K562 (cell line): Measurements from ENCODE around the gene CXCR5. TPM values are rescaled to one million over a fixed set of nuclear protein-coding genes. Genes with fewer than 3 reads are reported as not detected.

ENCODE experiments used
- ATAC-seq: fragments of 200-7000 bp; cut with Tn5 transposase; 3 replicates; pipeline ENCODE4 v1.9.1; 2020; ENCODE audit warnings: moderate library complexity
- BruUV-seq: library from RNA; stranded (reverse); fragments of 400-500 nt; replicated peaks from 2 replicates; lab custom pipeline; 2021; lab: Mats Ljungman, UMichigan
- CTCF ChIA-PET: fragments of 300-600 bp; formaldehyde crosslinking; extraction: SDS; loops from one replicate; lab custom pipeline; 2021; ENCODE audit warnings: low intra/inter-chr PET ratio; lab: Yijun Ruan, JAX
- POLR2A ChIA-PET: fragments of 300-600, 350-650 bp; sonication (Branson Sonifier 250); formaldehyde crosslinking; extraction: SDS; loops from one replicate; lab custom pipeline; 2021; ENCODE audit warnings: antibody characterized with exemption, inconsistent platforms; lab: Yijun Ruan, JAX
- DNase-seq, 4 experiments: peaks; one replicate each; pipeline versions ENCODE4 v3.0.0 to v3.0.0-alpha.2; 2011 to 2018; ENCODE audit warnings: low spot score in 3 of 4, mixed read lengths in 3 of 4; ENCODE audit errors: extremely low read depth in 1 of 4
- FAIRE-seq: peaks from 2 replicates; lab custom pipeline; 2011; peaks lifted over from hg19 to GRCh38; lab: Jason Lieb, UNC
- H2AFZ ChIP-seq: 2 replicates; pipeline ENCODE4 v1.6.0; 2011; ENCODE audit warnings: low read depth, low read length, control low read depth, inconsistent platforms
- H3K27ac ChIP-seq: fragments of 200-600 bp; 3 replicates; pipeline ENCODE4 v1.8.0; 2011; ENCODE audit warnings: low read depth, mild to moderate bottlenecking, control low read depth, inconsistent platforms, low read length, moderate library complexity, mixed read lengths; ENCODE audit errors: extremely low read depth
- H3K27me3 ChIP-seq, 2 experiments: fragments of 300-600 bp in 1 of 2; 2 replicates in 1 of 2; 3 replicates in 1 of 2; pipeline versions ENCODE4 v1.6.0 to v1.8.0; 2011; ENCODE audit warnings: inconsistent platforms in 2 of 2, low read length in 2 of 2, mild to moderate bottlenecking in 1 of 2, mixed read lengths in 1 of 2, moderate library complexity in 1 of 2; ENCODE audit not compliant: control insufficient read depth in 2 of 2, insufficient read depth in 2 of 2
- H3K36me3 ChIP-seq: fragments of 300-600 bp; 3 replicates; pipeline ENCODE4 v1.8.0; 2011; ENCODE audit warnings: mild to moderate bottlenecking, low read length, inconsistent platforms; ENCODE audit not compliant: control insufficient read depth, insufficient read depth
- H3K4me1 ChIP-seq, 2 experiments: fragments of 200-600 bp in 1 of 2; replicated peaks in 1 of 2; 2 replicates in 1 of 2; 3 replicates in 1 of 2; pipeline versions ENCODE4 v1.5.1 to v1.8.0; 2011; ENCODE audit warnings: inconsistent platforms in 2 of 2, low read length in 2 of 2, mild to moderate bottlenecking in 1 of 2, mixed read lengths in 1 of 2, moderate library complexity in 1 of 2; ENCODE audit not compliant: control insufficient read depth in 2 of 2, insufficient read depth in 2 of 2
- H3K4me2 ChIP-seq: 2 replicates; pipeline ENCODE4 v1.6.1; 2011; ENCODE audit warnings: low read length, control low read depth, inconsistent platforms, mixed read lengths; ENCODE audit not compliant: insufficient read depth
- H3K4me3 ChIP-seq: fragments of 200-600 bp; sonication (generic), shearing (Covaris generic); 2 replicates; pipeline ENCODE4 v1.5.1; 2016; ENCODE audit warnings: control low read depth, inconsistent platforms
- H3K79me2 ChIP-seq: fragments of 200-600 bp; 3 replicates; pipeline ENCODE4 v1.8.0; 2011; ENCODE audit warnings: low read length, inconsistent platforms; ENCODE audit not compliant: control insufficient read depth, insufficient read depth
- H3K9ac ChIP-seq, 2 experiments: 2 replicates each; pipeline versions ENCODE4 v1.6.0 to v1.6.1; 2011; ENCODE audit warnings: low read depth in 2 of 2, low read length in 2 of 2, control low read depth in 1 of 2, inconsistent platforms in 1 of 2, mild to moderate bottlenecking in 1 of 2, mixed read lengths in 1 of 2; ENCODE audit not compliant: insufficient read depth in 1 of 2
- H3K9me1 ChIP-seq: one replicate; pipeline ENCODE4 v1.6.0; 2011; ENCODE audit warnings: inconsistent platforms, mild to moderate bottlenecking, low read length, moderate library complexity; ENCODE audit not compliant: control insufficient read depth, insufficient read depth
- H3K9me3 ChIP-seq: replicated peaks from 2 replicates; pipeline ENCODE4 v1.5.1; 2011; ENCODE audit warnings: low read depth, low read length, inconsistent platforms; ENCODE audit not compliant: control insufficient read depth, insufficient read depth
- H4K20me1 ChIP-seq: replicated peaks from 2 replicates; pipeline ENCODE4 v1.6.1; 2011; ENCODE audit warnings: low read length, inconsistent platforms, mixed read lengths; ENCODE audit not compliant: control insufficient read depth, insufficient read depth
- BRF1 ChIP-seq: IDR thresholded peaks from 3 replicates; pipeline ENCODE4 v1.6.1; 2011; ENCODE audit warnings: borderline replicate concordance, mild to moderate bottlenecking; ENCODE audit not compliant: insufficient read length; ENCODE audit errors: extremely low read depth
- CBX2 ChIP-seq: fragments of 200-600 bp; sonication (generic); IDR thresholded peaks from one replicate; pipeline ENCODE4 v1.6.1; 2012; ENCODE audit warnings: mild to moderate bottlenecking, low read length, inconsistent platforms; ENCODE audit not compliant: insufficient read depth, poor library complexity, severe bottlenecking
- FOXM1 ChIP-seq, 2 experiments: fragments of 450-650 bp in 1 of 2; sonication (generic) in 1 of 2; formaldehyde crosslinking in 1 of 2; IDR thresholded peaks; 2 replicates each; pipeline versions ENCODE4 v1.6.1 to v1.9.0; 2017 to 2022; ENCODE audit warnings: low read depth in 2 of 2, mild to moderate bottlenecking in 2 of 2, missing genetic modification reagents in 1 of 2, moderate library complexity in 1 of 2
- HDAC1 ChIP-seq, 2 experiments: fragments of 450-650 bp; IDR thresholded peaks; 2 replicates each; pipeline ENCODE4 v1.6.1; 2016 to 2017; ENCODE audit warnings: inconsistent platforms in 1 of 2, mild to moderate bottlenecking in 1 of 2, moderate library complexity in 1 of 2
- JUND ChIP-seq, 2 experiments: IDR thresholded peaks; 2 replicates in 1 of 2; 3 replicates in 1 of 2; pipeline ENCODE4 v1.6.1; 2011; ENCODE audit warnings: borderline replicate concordance in 2 of 2, low read depth in 2 of 2, low read length in 2 of 2, improper control_type of control experiment in 1 of 2, missing biosample characterization in 1 of 2, missing genetic modification characterization in 1 of 2, missing genetic modification reagents in 1 of 2
- MTA2 ChIP-seq: fragments of 450-650 bp; IDR thresholded peaks from 2 replicates; pipeline ENCODE4 v1.6.1; 2016; ENCODE audit warnings: low read depth
- NCOR1 ChIP-seq: fragments of 450-650 bp; IDR thresholded peaks from 2 replicates; pipeline ENCODE4 v1.6.1; 2016; ENCODE audit warnings: mild to moderate bottlenecking, moderate library complexity
- POLR2B ChIP-seq: fragments of 450-650 bp; IDR thresholded peaks from 2 replicates; pipeline ENCODE4 v1.6.1; 2018; ENCODE audit warnings: low read depth; ENCODE audit not compliant: partially characterized antibody
- RAD21 ChIP-seq, 2 experiments: fragments of 250-450 bp in 1 of 2; fragments of 450-650 bp in 1 of 2; sonication (Bioruptor Pico) in 1 of 2; formaldehyde crosslinking in 1 of 2; IDR thresholded peaks in 1 of 2; conservative IDR thresholded peaks in 1 of 2; 2 replicates each; pipeline versions ENCODE4 v1.4.0 to v1.8.0; 2020 to 2022; ENCODE audit warnings: mild to moderate bottlenecking in 2 of 2, moderate library complexity in 1 of 2
- RAD51 ChIP-seq: fragments of 450-650 bp; IDR thresholded peaks from 2 replicates; pipeline ENCODE4 v1.7.1; 2016; ENCODE audit warnings: low read depth, mild to moderate bottlenecking, borderline replicate concordance
- TEAD4 ChIP-seq, 2 experiments: sonication (generic) in 1 of 2; formaldehyde crosslinking in 1 of 2; IDR thresholded peaks; 2 replicates each; pipeline versions ENCODE4 v1.6.1 to v1.8.0; 2012 to 2022; ENCODE audit warnings: borderline replicate concordance in 1 of 2, inconsistent platforms in 1 of 2, low read length in 1 of 2, mild to moderate bottlenecking in 1 of 2, missing genetic modification reagents in 1 of 2
- TRIM28 ChIP-seq: fragments of 450-650 bp; IDR thresholded peaks from 2 replicates; pipeline ENCODE4 v1.6.1; 2017
- ZNF121 ChIP-seq: sonication (generic); formaldehyde crosslinking; conservative IDR thresholded peaks from 2 replicates; pipeline ENCODE4 v1.8.0; 2022; ENCODE audit warnings: missing genetic modification reagents
- ZNF347 ChIP-seq: fragments of 450-650 bp; formaldehyde crosslinking; IDR thresholded peaks from 2 replicates; pipeline ENCODE4 v1.4.0; 2020; ENCODE audit warnings: low read depth, mild to moderate bottlenecking, moderate library complexity
- WGBS: fragments of 100-300 bp; shearing (Covaris generic); methylation state at CpG from one replicate; pipeline ENCODE4 v1.1.6; 2016; ENCODE audit warnings: low coverage, mixed read lengths; ENCODE audit not compliant: insufficient coverage; ENCODE audit errors: missing lambda C conversion rate; 5-methylcytosine and 5-hydroxymethylcytosine counted together
- in situ Hi-C: fragments of 300-500 bp; cut with MboI; formaldehyde crosslinking; loops from 4 replicates; pipeline ENCODE4 v1.15.0; 2018; ENCODE audit warnings: inconsistent platforms, mixed read lengths
- intact Hi-C: fragments of 100-400 bp; cut with micrococcal nuclease; formaldehyde crosslinking; loops from 2 replicates; pipeline ENCODE4 v1.14.2; 2022
- polyA plus RNA-seq, 8 experiments: library from polyadenylated mRNA; depleted of rRNA in 4 of 8; stranded (reverse) in 5 of 8; unstranded in 3 of 8; fragments of >200 nt; fragmentation: Nextera tagmentation in 2 of 8; fragmentation: Illumina TruSeq in 1 of 8; extraction: Ambion mirVana in 2 of 8; extraction: Trizol in 1 of 8; gene quantifications; 2 replicates each; pipeline versions ENCODE4 v1.2.1 to v1.2.3, GENCODE V29; 2011 to 2014; ENCODE audit warnings: inconsistent platforms in 1 of 8, missing spikeins in 1 of 8
- total RNA-seq, 7 experiments: library from RNA; depleted of rRNA in 6 of 7; stranded (reverse); fragments of >200 nt in 6 of 7; fragmentation: Illumina TruSeq in 2 of 7; extraction: Trizol in 2 of 7; gene quantifications; 2 replicates each; pipeline versions ENCODE4 v1.2.1 to v1.2.3, GENCODE V29; 2011 to 2021; ENCODE audit warnings: low replicate concordance in 1 of 7
- TF ChIP-seq, protein P1 (sequence below), 2 experiments: fragments of 450-650 bp in 1 of 2; sonication (generic) in 1 of 2; formaldehyde crosslinking in 1 of 2; IDR thresholded peaks in 1 of 2; conservative IDR thresholded peaks in 1 of 2; 2 replicates each; pipeline versions ENCODE4 v1.6.1 to v1.8.1; 2016 to 2023; ENCODE audit warnings: mild to moderate bottlenecking in 2 of 2, moderate library complexity in 2 of 2, inconsistent platforms in 1 of 2, missing genetic modification reagents in 1 of 2

Gene CXCR5
- total and polyA plus RNA-seq, 9 of the 15 experiments (the other 6 are each of a cell fraction or from before 2014, with no cell fraction given): 0.03 to 0.06 TPM; not detected in 7

GRCh38 chr11:118846181-118846935 lies 37.3 kb upstream of the CXCR5 start:
- ATAC-seq (peak; percentile 98), FAIRE-seq (peak; percentile 86), DNase-seq (peak; percentile 78 to 88 (median 83))
- H3K9me3 ChIP-seq: no peaks in the 10 kb centered on the region; the same call in 1 of the 2 replicates
- no peaks in the 10 kb centered on the region for H3K27me3 ChIP-seq
- H3K4me2 ChIP-seq: peak overlapping the region; percentile 21; the same call in 1 of the 2 replicates
- peak overlapping the region in 1 of 2 experiments; percentile 32; a peak in 2 of 4 replicates for H3K9ac ChIP-seq
- H3K27ac ChIP-seq: peak overlapping the region; percentile 19; the same call in 2 of the 3 replicates
- intact Hi-C loops: no loop called here
- ChIA-PET POLR2A (interaction anchor here (0.6 to 1.0 kb wide), 4 partner anchors 12 to 1037 kb away, joined by 3 to 5 read pairs (median 4); no protein-coding TSS in a partner anchor), CTCF (interaction anchor here (0.6 kb wide), 1 partner anchor 48 kb away, joined by 3 read pairs; no protein-coding TSS in a partner anchor)
- H2AFZ ChIP-seq: peak overlapping the region; percentile 83
- BruUV-seq: no TSS peak
- H3K4me3 ChIP-seq: no peak overlapping the region
- no peaks in the 10 kb centered on the region for H4K20me1 ChIP-seq
- 11% methylated on average over 3 of the region's 3 CpGs for WGBS
- H3K9me1 ChIP-seq: no peaks in the 10 kb centered on the region
- peaks cover 5 to 22% of the 10 kb centered on the region in 2 experiments; a peak in 3 of 5 replicates for H3K4me1 ChIP-seq
- in situ Hi-C loops: no loop called here
- no peaks in the 10 kb centered on the region for H3K79me2 ChIP-seq
- no peaks in the 10 kb centered on the region for H3K36me3 ChIP-seq
- TF ChIP-seq HDAC1 (IDR thresholded peaks at IDR 0.05) (0 out of 4 replicates have a peak, but pooled peaks of 1 of the 2 experiments have one; percentile 15), RAD51 (no peak), TEAD4 (IDR thresholded peaks at IDR 0.05; ENCODE audit: low read length) (peak; percentile 65; the same call in 1 of the 2 replicates), TEAD4 (CRISPR knock-in tag; IDR thresholded peaks at IDR 0.05; ENCODE audit: borderline replicate concordance) (no peak), CBX2 (no peak), POLR2B (no peak), JUND (IDR thresholded peaks at IDR 0.05; ENCODE audit: borderline replicate concordance, low read depth, low read length) (0 out of 2 replicates have a peak, but pooled peaks have one; percentile 6), JUND (tag; IDR thresholded peaks at IDR 0.05; ENCODE audit: borderline replicate concordance, low read depth, low read length) (no peak), TRIM28 (0 out of 2 replicates have a peak, but pooled peaks have one; percentile 27), BRF1 (no peak), FOXM1 (IDR thresholded peaks at IDR 0.05; ENCODE audit: low read depth) (peak; percentile 51), FOXM1 (CRISPR knock-in tag; IDR thresholded peaks at IDR 0.05; ENCODE audit: low read depth) (no peak), ZNF347 (CRISPR knock-in tag) (no peak), NCOR1 (peak; percentile 62), RAD21 (CRISPR knock-in tag; conservative IDR thresholded peaks at IDR 0.05 in 1 of 2, IDR thresholded peaks at IDR 0.05 in 1 of 2) (0 out of 4 replicates have a peak, but pooled peaks of 1 of the 2 experiments have one; percentile 8), ZNF121 (CRISPR knock-in tag) (0 out of 2 replicates have a peak, but pooled peaks have one; percentile 15), MTA2 (peak; percentile 41; the same call in 1 of the 2 replicates)
- TF ChIP-seq, protein P1, sequence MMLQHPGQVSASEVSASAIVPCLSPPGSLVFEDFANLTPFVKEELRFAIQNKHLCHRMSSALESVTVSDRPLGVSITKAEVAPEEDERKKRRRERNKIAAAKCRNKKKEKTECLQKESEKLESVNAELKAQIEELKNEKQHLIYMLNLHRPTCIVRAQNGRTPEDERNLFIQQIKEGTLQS (IDR thresholded peaks at IDR 0.05): no peak
- TF ChIP-seq, protein P1 (CRISPR knock-in tag; conservative IDR thresholded peaks at IDR 0.05): no peak
